NCI-H2081 (cell line): Measurements from ENCODE around the gene NTRK3.

Experiments
- DNase-seq, 2 experiments: peaks; one replicate each; lab custom pipeline; 2025; lab: John Stamatoyannopoulos, UW

NTRK3 gene

DNA sequence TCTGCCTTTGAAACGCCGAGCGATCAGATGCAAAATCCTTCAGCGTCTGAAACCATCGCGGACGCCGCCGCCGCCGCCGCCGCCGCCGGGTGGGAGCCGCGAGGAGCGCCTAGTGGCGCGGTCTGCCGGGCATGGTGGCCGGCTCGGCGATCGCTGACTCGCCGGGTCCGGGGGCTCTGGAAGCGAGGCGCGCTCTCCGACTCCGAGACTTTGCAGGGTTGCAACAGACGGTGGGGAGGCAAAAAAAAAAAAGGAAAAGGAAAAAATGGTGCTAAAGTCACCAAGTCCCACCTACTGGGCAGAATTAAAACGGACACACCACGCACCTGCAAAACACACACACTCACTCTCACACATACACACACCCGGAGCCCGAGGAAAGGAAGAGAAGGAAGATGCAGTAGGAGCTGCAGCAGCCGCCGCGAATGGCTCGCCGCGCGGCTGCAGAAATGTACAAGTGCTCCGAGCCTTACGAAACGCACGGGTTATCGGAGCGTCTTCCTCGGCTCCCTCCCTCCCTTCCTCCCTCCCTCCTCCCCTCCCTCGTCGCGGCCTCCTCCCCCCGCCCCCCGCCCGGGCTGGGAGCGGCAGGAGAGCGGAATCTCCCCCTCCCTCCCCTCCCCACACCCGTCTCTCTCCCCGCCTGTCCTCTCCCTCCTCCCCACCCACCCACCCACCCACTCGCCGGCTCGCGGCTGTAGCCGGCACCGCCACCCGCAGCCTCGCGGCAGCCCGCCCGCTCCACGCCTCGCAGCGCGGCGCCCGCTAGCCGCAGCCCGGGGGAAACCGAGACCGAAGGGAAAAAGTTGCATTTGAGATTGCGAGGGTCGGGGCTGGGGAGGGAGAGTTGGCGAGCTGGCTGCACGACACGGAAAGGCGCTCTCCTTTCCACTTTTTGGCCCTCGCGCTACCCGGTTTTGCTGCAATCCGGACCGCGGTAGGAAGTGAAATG, at the start of gene NTRK3:
TSS of gene NTRK3 (minus strand) at position 461 of the 952 bp plus-strand sequence. CDS start 586 bp downstream, outside the sequence.
- DNase-seq, result no peak

DNA sequence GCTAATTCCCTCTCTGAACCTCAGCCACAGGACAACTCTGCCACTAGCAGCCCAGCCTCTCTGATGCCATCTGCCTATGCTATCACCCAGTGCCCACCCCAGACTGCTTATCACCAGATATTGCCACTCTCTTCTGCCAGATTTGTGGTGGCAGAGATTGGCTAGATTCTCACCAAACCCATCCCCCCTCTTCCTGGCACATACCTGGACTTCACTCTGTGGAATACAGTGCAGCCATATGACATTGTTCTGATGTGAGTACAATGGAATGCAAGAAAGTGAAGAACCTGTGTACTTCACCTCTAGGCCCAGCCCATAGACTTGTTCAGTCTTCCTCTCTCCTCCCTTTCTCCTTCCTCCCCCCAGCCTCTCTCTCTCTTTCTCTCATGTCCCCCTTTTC, 46.9 kb upstream of the NTRK3 start:
- DNase-seq, result no peak

DNA sequence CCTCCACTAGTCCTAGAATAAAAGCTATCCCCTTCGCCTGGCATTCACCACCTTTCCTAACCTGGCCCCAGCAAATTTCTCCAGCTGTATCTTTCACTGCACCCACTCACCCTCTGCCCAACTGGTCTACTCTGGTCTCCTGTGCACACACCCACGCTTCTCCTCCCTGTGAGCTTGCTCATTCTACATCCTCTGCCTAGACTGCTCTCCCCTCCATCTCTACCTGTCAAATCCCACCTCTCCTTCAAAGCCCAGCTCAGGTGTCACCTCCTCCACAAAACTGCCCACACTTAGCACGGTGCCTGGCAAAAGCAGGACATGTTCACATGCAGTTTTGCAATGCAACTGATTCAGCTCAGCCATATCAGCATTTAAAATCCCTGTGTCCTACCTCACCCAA, 45.8 kb upstream of the NTRK3 start:
- DNase-seq, result no peak

DNA sequence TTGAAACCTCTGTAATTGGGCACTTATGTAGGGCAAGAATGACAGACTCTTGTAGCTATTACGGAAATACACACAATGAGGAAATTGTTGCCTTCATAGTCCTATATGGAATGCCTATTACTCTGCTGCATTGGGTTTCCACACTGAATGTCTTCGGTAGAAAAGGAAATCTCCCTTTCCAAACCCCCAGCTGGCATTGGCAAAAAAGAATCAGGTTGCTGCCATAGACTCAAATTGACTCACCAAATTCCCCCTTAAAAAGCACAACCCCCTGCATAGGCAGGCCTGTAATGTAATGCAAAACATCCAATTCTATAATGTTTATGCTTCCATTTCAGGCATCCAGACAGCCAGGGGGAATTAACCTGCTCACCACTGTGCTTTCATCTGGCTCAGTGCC, 44.8 kb upstream of the NTRK3 start:
- DNase-seq, result no peak

DNA sequence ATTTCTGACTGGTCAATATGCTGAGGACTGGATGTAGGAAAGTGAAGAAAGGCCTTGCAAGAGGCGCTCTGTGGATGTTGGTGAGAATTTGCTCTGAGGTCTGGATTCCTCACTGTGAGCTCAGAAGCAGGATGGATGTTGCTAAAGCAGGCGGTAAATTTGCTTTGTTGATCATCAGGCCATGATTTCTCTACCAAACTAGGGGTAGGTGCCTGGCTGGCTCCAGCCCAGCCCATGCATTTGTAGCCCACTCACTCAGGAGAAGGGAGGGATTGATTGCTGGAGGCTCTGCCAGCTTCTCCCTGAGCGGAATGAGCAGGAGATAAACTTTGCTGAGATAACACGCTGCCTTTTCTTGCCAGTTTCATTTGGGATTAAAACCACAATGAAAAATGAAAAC, 44.3 kb upstream of the NTRK3 start:
- no peak for DNase-seq

DNA sequence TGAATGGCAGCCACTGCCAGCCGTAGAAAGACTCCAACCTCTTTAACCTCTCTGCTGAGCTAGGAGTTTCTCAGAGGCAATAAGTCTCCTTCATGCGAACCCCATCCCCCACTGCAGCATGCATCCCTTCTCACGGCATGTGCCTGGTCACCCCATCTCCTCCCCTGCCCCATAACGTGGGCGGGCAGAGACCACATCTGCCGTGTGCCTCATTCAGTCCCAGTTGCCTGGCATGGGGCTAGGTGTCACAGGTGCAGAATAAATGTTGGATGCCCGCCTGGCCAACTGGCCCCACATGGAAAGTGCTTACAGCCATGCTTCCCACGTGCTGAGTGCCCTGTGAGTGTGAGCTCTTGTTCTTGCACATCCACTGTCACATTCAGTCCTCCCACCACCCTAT, 43.5 kb upstream of the NTRK3 start:
- DNase-seq, result no peak

DNA sequence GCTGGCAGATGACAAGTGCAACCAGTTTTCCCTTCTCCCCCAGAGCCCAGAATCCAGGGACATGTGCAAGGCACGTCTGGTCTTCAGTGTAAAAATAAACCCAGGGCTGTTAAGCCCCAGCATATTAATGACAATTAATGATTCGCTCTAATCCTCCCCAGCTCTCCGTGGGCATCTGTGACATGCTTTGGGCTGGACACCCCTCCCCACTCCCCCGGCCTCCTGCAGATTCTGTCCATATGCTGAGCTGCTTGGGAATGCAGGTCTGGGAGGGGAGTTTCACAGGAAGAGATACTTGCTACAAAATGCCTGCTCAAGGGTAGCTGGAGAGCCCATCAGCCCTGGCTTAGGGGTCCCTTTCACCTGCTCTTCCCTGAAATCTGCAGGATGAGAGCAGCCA, 43.0 kb upstream of the NTRK3 start:
- DNase-seq, result no peak

- DNase-seq, result no peak
These were observed 32.1 kb upstream of the NTRK3 start for GRCh38 chr15:88288661-88289060.

GRCh38 chr15:88288206-88288605, 31.7 kb upstream of the NTRK3 start:
- DNase-seq, result no peak

GRCh38 chr15:88284318-88284998, 27.9 kb upstream of the NTRK3 start:
- DNase-seq, result no peak

- DNase-seq, result no peak
These were observed 26.1 kb upstream of the NTRK3 start for GRCh38 chr15:88282614-88283013.

- no peak for DNase-seq
These were observed 20.4 kb upstream of the NTRK3 start for GRCh38 chr15:88276821-88277410.

DNA sequence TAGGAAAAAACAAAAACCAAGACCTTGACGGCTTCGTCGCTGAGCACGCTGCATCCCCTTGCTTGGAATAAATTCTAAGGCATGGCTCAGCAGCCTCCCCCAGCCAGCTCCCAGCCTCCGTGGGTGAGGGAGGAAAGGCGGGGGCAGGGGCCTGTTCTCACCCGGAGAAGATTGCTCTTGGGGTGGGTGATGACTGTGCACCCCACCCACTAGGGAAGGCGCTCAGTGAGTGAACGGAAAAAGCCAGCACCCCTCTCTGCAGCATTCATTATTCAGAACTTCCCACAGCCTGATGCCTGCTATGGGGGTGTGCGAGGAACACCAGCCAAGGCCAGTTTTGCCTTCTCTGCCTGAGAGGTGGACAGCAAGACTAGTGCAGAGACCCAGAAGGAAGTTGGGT, 19.3 kb upstream of the NTRK3 start:
- no peak for DNase-seq

DNA sequence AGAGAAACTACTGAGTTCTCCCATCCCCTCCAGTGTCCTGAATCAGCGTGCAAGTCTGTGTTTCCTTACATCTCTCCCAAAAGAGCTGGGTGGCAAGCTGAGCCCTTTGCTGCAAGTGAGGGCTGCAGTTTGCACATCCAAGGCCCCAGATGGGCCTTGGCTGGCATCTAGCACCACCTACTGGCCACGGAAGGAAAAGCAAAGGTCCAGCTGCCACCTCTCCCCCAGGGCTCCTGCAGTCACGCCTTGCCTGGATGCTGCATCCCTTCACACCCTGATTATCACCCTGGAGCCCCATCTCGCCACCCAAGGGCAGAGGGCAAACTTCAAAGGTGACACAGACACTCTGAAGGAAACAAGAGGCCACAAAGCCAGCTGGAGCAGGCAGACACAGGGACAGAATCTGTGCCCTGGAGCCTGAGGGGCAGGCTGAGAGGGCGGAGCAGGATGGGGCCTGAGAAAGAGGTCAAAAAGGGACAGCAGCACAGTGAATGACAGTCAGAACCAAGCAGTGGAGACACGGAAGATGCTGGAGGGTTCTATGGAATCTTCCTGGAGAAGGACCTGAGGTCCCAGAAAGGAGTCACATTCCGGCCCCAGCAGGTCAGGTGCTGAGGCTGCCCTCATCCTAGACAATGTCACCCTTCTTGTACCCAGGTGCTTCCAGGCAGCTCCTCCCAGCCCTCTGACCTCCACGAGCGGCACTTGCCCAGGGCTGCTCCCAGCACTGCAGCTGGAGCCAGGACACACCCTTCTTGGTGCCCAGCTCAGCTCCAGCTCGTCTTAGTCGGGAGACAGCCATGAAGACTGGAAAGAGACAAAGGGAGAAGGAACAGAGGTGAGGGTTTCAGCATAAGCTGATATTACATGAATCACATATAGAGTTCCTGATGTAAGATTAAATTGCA, 18.3 kb upstream of the NTRK3 start:
- DNase-seq, result peak; percentile 23 to 25

DNA sequence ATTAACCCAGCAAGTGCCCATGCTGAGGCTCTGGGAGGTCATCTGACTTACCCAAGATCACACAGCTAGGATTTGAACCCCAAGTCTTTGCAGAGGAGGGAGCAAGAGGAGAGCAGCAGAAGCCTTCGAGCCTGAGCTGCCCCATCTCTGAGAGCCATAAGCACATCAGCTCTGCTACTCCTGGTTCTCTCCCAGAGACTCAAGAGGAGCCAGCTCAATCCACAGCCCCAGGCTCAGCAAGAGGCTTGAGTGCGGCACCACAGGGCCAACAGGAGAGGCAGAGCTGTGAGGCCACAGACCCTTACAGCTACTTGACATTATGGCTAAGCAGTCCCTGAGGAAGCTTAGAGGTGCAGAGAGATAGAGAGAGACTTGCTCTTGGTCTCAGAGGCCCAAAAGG, 15.9 kb upstream of the NTRK3 start:
- DNase-seq, result no peak

- DNase-seq, result no peak
These were observed 13.0 kb upstream of the NTRK3 start for GRCh38 chr15:88269356-88270062.

- DNase-seq, result no peak
These were observed 11.2 kb upstream of the NTRK3 start for GRCh38 chr15:88267720-88268119.

DNA sequence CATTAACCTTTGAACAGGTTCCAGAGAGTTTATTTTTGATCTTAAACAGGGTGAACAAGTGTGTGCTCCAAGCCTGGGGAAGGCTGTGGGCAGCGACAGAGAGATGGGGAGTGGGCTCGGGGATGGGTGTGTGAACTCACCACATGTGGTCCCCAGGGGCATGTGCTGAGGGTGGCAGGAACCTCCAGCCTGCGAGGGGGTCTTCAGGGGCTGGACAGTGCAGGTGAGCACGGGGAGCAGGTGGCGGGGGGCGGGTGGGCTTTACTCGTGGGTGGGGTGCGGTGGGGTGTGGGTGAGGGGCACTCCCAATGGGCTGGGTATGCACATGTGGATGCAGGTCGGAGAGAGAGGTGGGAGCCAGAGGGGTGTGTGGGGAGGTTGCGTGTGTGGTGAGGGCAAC, 9.6 kb upstream of the NTRK3 start:
- DNase-seq, result no peak

DNA sequence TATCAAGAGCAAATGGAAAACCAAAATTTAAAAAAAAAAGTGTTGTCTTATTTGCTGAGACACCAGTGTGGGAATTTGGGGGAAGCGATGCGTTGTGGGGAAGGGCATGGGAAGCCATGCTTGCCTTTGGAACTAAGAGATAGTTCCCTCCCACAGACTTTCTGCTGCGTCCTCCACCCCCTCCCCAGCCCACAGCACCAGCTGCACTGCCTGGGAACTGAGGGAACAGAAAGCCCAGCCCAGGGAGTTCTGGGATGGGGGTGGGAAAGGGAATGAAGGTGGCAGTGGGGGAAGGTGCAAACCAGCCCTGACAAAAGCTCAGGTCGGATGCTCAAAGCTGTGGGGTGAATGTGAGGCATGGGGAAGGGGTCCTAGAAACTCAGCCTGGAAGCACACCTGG, 8.1 kb upstream of the NTRK3 start:
- no peak for DNase-seq

DNA sequence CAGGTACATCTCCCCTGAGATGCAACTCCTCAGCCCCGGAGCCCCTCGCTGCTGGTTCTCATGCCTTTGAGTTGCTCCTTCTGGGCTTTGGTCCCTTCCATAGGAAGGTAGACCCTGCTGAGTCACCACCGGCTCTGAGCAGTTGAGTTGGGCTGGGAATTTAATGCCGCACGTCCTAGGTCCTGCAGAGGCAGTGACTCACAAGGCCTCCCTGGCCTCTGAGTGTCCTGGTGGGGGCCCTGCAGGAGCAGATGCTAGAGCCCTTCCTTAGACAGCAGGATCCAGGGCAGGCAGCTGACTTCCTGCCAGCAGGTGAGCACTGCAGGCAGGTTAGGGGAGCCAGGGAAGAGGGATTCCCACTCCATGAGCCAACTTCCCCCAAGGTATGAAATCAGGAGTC, 5.5 kb upstream of the NTRK3 start:
- no peak for DNase-seq

DNA sequence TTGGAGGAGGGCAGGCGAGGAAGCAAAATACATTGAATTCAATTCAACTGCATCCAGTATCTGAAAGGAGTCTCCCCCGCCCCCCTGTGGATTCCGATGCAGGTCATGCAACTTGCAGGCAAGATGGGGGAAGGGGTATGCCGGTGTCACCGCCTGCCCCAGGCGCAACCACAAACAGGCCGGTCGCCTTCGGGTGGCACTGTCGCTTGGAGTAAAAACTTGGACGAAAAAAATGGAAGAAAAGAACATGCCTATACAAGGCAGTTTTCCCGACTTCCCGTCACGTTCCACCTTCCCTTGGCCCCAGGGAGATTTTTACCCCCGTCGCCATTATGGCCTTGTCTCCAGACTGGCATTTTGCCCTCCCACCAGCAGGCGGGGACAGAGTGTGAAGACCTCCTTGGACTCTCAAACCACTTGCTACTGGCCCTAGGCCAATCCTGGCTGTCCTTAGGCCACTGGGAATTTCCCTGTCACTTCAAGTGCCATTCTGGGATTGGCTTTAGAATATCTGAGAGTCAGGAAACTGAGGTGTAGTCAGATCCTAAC, 1.6 kb upstream of the NTRK3 start:
- no peak for DNase-seq
